DMS 273 (cell line): ENCODE data around the gene ZNF684.
A peak's percentile ranks its signal among the peaks of the same experiment; 100 is the strongest.
"Not testable (repeated sequence)": the region's sequence is repeated elsewhere in the genome, so short reads cannot be mapped to it uniquely, and the experiment has no call there.

ENCODE experiments used
- DNase-seq: peaks from one replicate; lab custom pipeline; 2025; ENCODE audit not compliant: unreplicated experiment; lab: John Stamatoyannopoulos, UW

The ZNF684 gene

DNA sequence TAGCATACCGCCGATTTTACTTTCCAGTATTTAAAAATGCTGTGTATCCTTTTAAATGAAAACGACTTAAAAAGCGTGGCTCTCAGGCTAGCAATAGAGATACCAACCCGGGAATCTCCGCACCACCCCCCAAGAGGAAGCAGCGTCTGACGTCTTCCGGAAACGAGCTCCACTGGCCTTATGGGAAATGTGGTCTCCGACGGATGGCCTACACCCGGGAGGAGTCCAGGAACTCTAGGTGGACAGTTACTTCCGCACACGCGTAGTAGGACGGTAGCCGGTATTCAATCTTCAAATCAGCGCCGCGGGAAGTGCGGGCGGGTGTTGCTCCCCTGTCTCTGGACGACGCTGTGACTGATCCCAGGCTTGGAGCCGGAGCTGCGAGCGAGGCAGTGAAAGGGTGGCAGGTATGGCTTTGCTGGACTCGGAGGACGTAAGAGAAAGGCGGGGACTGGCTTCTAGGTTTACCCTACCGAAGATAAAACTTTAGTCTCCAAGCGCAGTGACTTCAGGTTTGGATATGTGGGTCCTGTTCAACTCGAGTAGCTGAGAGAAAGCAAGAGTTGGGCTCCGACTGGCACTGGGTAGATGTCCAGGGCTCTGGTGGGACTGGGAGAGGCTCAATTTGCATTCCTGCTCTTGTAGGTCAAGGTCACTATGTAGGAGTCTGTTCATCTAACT, at the start of gene ZNF684:
ZNF684 (plus strand) TSS at position 257 of the 681 bp plus-strand sequence. CDS start 1,530 bp downstream, outside the sequence.
- peak; percentile 100 for DNase-seq

- peak; percentile 87 for DNase-seq
These were observed 36.0 kb upstream of the ZNF684 start for GRCh38 chr1:40495315-40495903.

DNA sequence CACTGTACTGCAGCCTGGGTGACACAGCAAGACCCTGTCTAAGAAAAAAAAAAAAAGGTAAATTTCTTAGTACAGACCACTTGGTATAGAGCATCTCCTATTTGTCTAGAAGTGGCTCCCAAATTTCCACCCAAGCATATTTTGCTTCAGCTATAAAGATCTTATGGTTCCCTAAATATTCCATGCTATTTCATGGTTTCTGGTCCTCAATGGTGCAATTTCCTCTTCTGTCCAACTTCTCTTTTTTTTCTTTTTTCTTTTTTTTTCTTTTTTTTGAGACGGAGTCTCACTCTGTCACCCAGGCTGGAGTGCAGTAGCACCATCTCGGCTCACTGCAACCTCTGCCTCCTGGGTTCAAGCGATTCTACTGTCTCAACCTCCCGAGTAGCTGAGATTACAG, 28.8 kb upstream of the ZNF684 start:
- not testable (repeated sequence) for DNase-seq

GRCh38 chr1:40507973-40508372, 23.5 kb upstream of the ZNF684 start:
- no peak for DNase-seq

DNA sequence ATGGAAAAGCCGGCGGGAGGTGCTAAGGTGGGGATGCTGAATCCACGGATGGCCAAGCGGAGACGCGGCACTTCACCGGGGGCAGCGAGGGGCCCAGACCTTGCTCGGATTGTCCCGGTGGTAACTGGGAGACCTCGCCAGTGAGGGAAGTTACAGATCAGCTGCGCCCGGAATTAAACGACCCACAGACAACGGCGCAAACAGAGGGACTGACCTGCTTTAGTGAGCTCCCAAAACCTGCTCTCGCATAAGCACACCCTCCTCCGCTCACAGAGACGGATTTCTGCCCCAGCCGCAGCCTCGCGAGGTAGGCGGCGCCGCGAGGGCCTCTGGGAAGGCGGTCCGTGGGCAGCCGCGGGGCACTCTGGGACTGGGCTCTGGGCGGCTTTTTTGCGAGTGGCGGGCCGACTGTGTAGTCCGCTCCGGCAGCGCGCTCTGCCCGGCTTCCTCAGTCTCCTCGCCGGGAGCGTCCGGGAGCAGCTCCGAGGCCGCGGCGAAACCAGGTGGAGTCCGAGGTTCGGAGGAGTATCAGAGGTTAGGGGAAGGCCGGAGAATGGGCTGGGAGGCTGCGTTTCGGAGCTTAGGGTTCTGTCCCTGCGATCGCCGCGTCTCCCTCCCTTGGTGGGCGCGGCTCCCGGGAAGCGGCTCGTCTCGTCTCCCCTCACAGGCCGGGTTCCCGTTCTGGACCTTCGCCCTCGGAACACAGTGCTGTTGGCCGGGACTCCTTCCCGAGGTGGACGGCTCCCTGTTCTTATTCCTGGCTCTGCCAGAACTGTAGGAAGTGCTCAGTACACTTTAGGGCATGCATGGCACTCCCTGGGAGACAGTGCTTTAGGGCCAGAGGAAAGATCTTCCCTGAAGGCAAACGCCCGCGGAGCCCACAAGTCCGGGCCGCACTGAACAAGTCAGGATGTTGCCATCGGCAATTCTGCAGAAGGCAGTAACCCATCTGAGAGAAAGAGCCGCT, 22.8 kb upstream of the ZNF684 start, which contains the start of gene EXO5:
EXO5 (plus strand) TSS at position 393 of the 967 bp plus-strand sequence. CDS start 5,778 bp downstream, outside the sequence.
- peak; percentile 100 for DNase-seq

DNA sequence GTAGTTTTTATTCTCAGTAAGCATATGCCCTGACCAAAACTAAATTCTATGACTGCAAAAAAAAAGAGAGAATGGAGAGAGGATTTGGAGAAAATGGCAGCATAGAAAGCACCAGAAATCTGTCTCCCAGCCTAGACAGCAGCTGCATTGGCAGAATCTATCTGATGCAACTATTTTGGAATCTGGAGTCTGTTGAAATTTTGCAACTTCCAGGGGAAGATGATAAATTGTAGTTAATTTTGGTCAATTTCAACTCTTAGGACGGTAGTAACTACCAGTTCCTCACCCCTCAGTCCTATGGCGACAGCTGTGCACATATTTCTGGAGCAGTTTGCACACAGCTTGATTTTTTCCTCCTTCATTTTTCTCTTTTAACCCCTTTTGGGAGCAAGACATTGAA, 11.9 kb upstream of the ZNF684 start:
- no peak for DNase-seq

DNA sequence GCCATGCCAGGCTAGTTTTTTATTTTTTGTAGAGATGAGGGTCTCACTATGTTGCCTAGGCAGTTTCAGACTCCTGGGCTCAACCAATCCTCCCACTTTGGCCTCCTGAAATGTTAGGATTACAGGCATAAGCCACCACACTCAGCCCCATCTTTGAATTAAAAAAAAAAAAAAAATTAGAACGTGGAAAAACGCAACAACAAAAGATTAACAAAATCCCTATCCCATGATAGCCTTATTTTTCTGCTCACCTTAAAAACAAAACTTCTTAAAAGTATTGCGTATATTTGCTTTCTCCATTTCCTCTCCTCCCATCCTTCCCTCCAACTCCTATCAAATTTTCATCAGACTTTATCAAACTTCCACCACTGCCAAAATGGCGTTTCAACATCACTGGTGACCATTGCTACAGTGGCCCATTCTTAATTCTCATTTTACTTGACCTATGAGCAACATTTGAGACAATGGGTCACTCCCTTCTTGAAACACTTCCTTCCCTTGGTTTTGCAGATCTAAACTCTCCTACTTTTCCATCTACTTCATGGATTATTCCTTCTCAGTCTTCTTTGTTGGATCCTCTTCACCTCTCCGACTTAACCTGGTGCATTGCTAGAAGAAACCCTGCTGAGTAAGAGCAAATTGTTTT, 579 bp upstream of the ZNF684 start:
- peak; percentile 98 for DNase-seq

- DNase-seq: no peak
These were observed 589 bp downstream of the ZNF684 start for GRCh38 chr1:40532062-40532389.

DNA sequence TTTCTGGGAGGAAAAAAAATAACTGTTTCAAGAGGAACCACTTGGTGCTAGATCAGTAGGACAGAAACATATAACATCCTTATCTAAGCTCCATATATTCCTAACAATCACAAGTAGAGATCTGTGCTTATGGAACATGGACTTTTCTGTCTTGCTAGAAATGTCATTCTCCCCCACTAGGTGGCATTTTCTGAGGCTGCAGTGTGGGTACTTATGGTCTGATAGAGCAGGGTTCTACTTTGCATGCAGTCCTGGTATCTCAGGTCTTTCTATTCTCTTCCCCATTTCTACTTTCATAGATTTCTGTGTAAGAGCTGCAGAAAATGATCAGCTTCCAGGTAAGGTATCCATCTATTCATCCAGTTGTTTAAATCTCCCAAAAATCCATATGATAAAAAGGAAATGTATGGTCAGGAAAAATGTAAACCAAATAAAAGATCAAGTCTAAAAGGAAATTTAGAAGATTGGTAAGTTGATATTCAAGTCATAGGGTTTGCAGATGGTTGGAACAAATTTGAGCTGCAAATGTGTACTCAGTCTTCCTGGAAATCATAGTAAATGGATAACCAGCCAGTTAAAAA, 1.5 kb downstream of the ZNF684 start:
- peak; percentile 100 for DNase-seq

GRCh38 chr1:40534589-40534988, 3.2 kb downstream of the ZNF684 start:
- DNase-seq: no peak

DNA sequence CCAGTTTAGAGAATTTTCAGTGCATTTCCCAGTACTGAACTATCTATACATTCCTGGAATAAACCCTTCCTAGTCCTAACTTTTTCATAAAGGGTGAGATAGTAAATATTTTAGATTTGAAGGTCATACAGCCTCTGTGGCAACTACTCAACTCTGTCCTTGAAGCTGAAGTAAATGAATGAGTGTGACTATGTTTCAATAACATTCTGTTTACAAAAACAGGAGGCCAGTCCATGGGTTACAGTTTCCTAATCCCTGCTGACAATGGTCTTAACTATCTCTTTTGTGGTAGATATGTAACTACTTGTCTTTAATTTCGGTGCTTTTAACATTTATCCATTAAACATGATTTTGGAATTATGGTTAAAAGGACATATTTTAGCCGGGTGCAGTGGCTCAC, 4.3 kb downstream of the ZNF684 start:
- no peak for DNase-seq

DNA sequence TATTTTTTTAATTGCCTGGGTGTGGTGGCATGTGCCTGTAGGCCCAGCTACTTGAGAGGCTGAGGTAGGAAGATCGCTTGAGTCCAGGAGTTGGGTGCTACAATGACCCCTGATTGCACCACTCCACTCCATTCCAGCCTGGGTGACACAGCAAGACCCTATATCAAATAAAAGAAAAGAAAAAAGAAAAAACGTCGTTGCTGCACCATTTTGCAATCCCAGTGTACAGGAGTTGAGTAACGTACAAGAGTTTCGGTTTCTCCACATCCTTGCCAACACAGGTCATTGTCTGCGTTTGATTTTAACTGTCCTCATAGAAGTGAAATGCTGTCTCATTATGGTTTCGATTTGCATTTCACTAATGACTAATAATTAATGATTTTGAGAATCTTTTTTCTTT, 7.9 kb downstream of the ZNF684 start:
- no peak for DNase-seq

- DNase-seq: peak; percentile 81
These were observed 15.5 kb downstream of the ZNF684 start for GRCh38 chr1:40546957-40547356.

DNA sequence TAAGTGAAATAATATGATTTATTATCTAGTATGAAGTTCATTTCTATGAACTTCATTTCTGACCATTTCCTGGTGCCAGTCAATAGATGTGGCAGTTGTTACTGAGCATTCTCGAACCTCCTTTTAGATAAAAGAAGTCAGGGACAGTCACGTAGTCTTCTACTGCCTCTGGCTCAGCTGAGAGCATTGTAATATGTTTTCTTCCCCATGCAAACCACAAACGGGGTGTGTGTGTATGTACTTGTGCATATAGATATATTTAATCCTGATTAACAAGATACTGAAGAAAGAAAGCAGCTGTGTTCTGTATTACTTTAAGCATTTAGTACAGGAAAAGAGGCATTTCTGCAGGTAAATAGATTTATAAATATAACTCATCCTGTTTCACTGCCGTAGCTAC, 21.6 kb downstream of the ZNF684 start:
- no peak for DNase-seq

- DNase-seq: not testable (repeated sequence)
These were observed 23.4 kb downstream of the ZNF684 start for GRCh38 chr1:40554807-40555206.

DNA sequence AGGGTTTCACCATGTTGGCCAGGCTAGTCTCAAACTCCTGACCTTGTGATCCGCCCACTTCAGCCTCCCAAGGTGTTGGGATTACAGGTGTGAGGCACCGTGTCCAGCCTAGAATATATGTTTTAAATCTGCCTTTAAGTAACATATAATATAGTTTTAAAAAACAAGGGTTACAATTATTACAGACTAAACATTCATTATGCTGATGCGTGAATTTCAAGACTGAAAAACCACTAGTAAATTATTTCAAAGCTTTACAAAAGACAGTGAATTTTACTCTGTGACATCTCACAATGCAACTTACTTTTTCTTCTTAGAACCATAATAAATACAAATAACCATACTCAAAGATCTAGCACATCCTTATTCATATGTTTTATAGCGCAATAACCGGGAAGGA, 24.7 kb downstream of the ZNF684 start:
- no peak for DNase-seq

DNA sequence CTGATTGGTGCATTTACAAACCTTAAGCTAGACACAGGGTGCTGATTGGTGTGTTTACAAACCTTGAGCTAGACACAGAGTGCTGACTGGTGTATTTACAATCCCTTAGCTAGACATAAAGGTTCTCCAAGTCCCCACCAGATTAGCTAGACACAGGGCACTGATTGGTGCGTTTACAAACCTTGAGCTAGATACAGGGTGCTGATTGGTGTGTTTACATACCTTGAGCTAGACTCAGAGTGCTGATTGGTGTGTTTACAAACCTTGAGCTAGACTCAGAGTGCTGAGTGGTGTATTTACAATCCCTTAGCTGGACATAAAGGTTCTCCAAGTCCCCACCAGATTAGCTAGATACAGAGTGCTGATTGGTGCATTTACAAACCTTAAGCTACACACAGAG, 26.8 kb downstream of the ZNF684 start:
- not testable (repeated sequence) for DNase-seq

DNA sequence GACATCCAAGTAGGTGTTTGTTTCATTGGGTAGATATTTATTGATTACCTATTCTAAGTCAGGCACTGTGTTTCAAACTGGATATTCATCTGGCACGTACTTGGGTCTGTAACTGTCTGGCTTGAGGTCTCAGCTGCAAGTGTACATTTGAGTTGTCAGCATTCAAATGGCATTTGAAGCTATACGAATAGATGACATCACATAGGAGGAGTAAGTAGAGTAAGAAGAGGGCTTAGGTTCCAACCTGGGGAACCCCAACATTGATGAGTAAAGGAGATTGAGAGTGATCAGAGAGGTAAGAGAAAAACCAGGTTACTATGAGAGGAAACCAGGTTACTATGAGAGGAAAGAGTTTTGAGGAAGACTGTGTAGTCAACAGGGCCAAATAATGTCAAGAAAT, 30.7 kb downstream of the ZNF684 start:
- no peak for DNase-seq

- no peak for DNase-seq
These were observed 31.8 kb downstream of the ZNF684 start for GRCh38 chr1:40563266-40563665.

GRCh38 chr1:40564506-40564905, 33.1 kb downstream of the ZNF684 start:
- no peak for DNase-seq

GRCh38 chr1:40564913-40565312, 33.5 kb downstream of the ZNF684 start:
- no peak for DNase-seq
